ENCODE measurements around the gene RYR2.
"Not testable (repeated sequence)": the region's sequence is repeated elsewhere in the genome, so short reads cannot be mapped to it uniquely, and the experiment has no call there.

The RYR2 gene

GRCh38 chr1:237112663-237113062 lies 70.7 kb downstream of the RYR2 start:
- Histone ChIP-seq H3K27me3 (ENCODE audit: low read depth) (no peaks in the 10 kb centered on the region), H3K4me1 (no peaks in the 10 kb centered on the region), H3K4me3 (no peak overlapping the region), H3K9me3 (no peaks in the 10 kb centered on the region), H3K36me3 (replicated peaks) (no peaks in the 10 kb centered on the region)
- DNase-seq (ENCODE audit: low spot score in 2 of 2): no peak
- in situ Hi-C loops (cut with MboI; ENCODE audit: low sequenced_read_pairs): no loop called here

GRCh38 chr1:237115035-237115434 lies 73.1 kb downstream of the RYR2 start:
- in situ Hi-C loops (cut with MboI; ENCODE audit: low sequenced_read_pairs): no loop called here
- Histone ChIP-seq H3K4me1 (no peaks in the 10 kb centered on the region), H3K27me3 (ENCODE audit: low read depth) (no peaks in the 10 kb centered on the region), H3K9me3 (no peaks in the 10 kb centered on the region), H3K4me3 (no peak overlapping the region), H3K36me3 (replicated peaks) (no peaks in the 10 kb centered on the region)
- DNase-seq (ENCODE audit: low spot score in 2 of 2): no peak

DNA sequence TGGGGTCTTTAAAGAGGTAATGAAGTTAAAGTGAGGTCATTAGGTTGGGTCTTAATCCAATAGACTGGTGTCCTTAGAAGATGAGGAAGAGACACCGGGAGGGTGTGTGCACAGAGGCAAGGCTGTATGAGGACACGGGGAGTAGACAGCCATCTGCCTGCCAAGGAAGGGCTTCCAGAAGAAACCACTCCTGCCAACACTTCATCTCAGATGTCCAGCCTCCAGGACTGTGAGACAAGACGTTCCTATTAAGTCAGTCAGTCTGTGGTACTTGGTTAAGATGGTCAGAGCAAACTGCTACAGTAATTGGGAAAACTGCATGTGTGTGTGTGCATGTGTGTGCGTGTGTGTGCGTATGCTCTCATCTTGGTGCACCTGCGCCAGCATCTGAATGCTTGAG lies 77.1 kb downstream of the RYR2 start:
- in situ Hi-C loops (cut with MboI; ENCODE audit: low sequenced_read_pairs): no loop called here
- no peak for DNase-seq (ENCODE audit: low spot score in 2 of 2)
- Histone ChIP-seq H3K36me3 (replicated peaks) (no peaks in the 10 kb centered on the region), H3K27me3 (ENCODE audit: low read depth) (no peaks in the 10 kb centered on the region), H3K9me3 (no peaks in the 10 kb centered on the region), H3K4me1 (no peaks in the 10 kb centered on the region), H3K4me3 (no peak overlapping the region)

DNA sequence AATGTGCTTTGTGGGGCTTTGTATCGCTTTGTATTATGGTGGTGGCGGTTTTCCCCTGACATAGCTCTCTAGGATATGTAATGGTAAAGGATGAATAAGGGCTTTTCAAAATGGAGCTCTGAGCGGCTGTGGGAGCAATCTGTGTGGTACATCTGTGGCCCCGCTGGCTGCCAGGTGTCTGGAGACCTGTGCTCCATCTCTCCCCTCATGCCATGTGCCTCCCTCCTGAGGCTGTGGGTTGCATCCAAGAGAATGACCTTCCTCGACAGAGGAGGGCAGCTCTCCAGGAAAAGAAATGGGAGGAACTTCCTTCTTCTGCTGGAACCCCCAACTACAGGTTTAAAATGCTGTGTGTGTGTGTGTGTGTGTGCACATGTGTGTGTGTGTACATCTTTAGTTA lies 78.7 kb downstream of the RYR2 start:
- no peaks in the 10 kb centered on the region for H3K4me1 ChIP-seq
- no peak overlapping the region for H3K4me3 ChIP-seq
- no peaks in the 10 kb centered on the region for H3K36me3 ChIP-seq (replicated peaks)
- DNase-seq (ENCODE audit: low spot score in 2 of 2): no peak
- no peaks in the 10 kb centered on the region for H3K9me3 ChIP-seq
- in situ Hi-C loops (cut with MboI; ENCODE audit: low sequenced_read_pairs): no loop called here
- H3K27me3 ChIP-seq (ENCODE audit: low read depth): no peaks in the 10 kb centered on the region

- H3K4me3 ChIP-seq: no peak overlapping the region
- H3K4me1 ChIP-seq: no peaks in the 10 kb centered on the region
- H3K36me3 ChIP-seq (replicated peaks): no peaks in the 10 kb centered on the region
- no peaks in the 10 kb centered on the region for H3K27me3 ChIP-seq (ENCODE audit: low read depth)
- peak; percentile 8 to 16 for DNase-seq (ENCODE audit: low spot score in 2 of 2)
- in situ Hi-C loops (cut with MboI; ENCODE audit: low sequenced_read_pairs): no loop called here
- no peaks in the 10 kb centered on the region for H3K9me3 ChIP-seq
Observed at GRCh38 chr1:237124856-237125462, 83.0 kb downstream of the RYR2 start.

DNA sequence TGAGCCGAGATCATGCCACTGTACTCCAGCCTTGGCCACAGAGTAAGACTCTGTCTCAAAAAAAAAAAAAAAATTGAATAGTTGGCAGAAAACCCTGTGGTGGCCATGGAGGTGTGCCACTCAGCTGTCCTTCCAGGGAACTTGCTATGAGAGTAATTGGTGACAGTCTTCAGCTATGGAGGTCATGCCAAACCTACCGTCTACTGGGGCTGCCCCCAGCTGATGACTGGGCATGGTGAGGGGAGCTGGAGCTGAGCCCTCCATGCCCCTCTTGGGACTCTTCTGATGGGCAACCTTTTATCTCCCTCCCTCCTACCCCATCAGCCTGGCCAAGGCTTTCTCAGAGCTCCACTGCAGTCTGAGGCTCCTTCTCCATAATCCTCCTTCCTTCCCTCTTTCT lies 84.2 kb downstream of the RYR2 start:
- H3K9me3 ChIP-seq: no peaks in the 10 kb centered on the region
- H3K4me1 ChIP-seq: no peaks in the 10 kb centered on the region
- in situ Hi-C loops (cut with MboI; ENCODE audit: low sequenced_read_pairs): no loop called here
- no peaks in the 10 kb centered on the region for H3K36me3 ChIP-seq (replicated peaks)
- H3K4me3 ChIP-seq: no peak overlapping the region
- DNase-seq (ENCODE audit: low spot score in 2 of 2): no peak
- H3K27me3 ChIP-seq (ENCODE audit: low read depth): no peaks in the 10 kb centered on the region

GRCh38 chr1:237127301-237127700 lies 85.3 kb downstream of the RYR2 start:
- H3K36me3 ChIP-seq (replicated peaks); in situ Hi-C loops (cut with MboI; ENCODE audit: low sequenced_read_pairs); H3K9me3 ChIP-seq: not testable (repeated sequence)

GRCh38 chr1:237133921-237134320 lies 91.9 kb downstream of the RYR2 start:
- no peaks in the 10 kb centered on the region for H3K4me1 ChIP-seq
- no peak overlapping the region for H3K4me3 ChIP-seq
- no peaks in the 10 kb centered on the region for H3K9me3 ChIP-seq
- in situ Hi-C loops (cut with MboI; ENCODE audit: low sequenced_read_pairs): no loop called here
- no peaks in the 10 kb centered on the region for H3K36me3 ChIP-seq (replicated peaks)
- H3K27me3 ChIP-seq (ENCODE audit: low read depth): no peaks in the 10 kb centered on the region
- no peak for DNase-seq (ENCODE audit: low spot score in 2 of 2)

More at GRCh38 chr1:237127301-237127700, 85.3 kb downstream of the RYR2 start:
- H3K4me3 ChIP-seq; H3K27me3 ChIP-seq (ENCODE audit: low read depth); H3K4me1 ChIP-seq; DNase-seq (ENCODE audit: low spot score in 2 of 2): not testable (repeated sequence)

DNA sequence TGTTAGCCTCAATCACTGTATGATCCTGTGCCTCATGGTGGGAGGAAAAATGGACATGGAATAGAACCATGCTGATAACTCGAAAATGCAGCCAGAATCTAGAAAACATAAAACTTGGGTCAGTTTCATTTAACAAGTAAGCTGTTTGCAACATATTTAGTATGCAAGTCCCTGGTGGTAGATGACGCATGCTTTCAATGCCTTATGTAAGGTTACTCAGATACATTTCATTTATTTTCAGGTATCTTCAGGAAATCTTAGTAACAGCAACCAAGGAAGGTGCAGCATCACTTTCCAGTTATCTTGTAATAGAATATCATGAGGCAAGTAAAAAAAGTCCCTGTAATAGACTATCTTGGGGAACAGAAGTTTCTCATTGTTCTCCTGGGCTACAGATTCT lies 92.9 kb downstream of the RYR2 start:
- H3K4me1 ChIP-seq: no peaks in the 10 kb centered on the region
- no peak overlapping the region for H3K4me3 ChIP-seq
- H3K27me3 ChIP-seq (ENCODE audit: low read depth): no peaks in the 10 kb centered on the region
- H3K36me3 ChIP-seq (replicated peaks): no peaks in the 10 kb centered on the region
- no peaks in the 10 kb centered on the region for H3K9me3 ChIP-seq
- in situ Hi-C loops (cut with MboI; ENCODE audit: low sequenced_read_pairs): no loop called here
- no peak for DNase-seq (ENCODE audit: low spot score in 2 of 2)

- in situ Hi-C loops (cut with MboI; ENCODE audit: low sequenced_read_pairs): no loop called here
- Histone ChIP-seq H3K9me3 (no peaks in the 10 kb centered on the region), H3K36me3 (replicated peaks) (no peaks in the 10 kb centered on the region), H3K4me1 (no peaks in the 10 kb centered on the region), H3K27me3 (ENCODE audit: low read depth) (no peaks in the 10 kb centered on the region), H3K4me3 (no peak overlapping the region)
- DNase-seq (ENCODE audit: low spot score in 2 of 2): no peak
Observed at GRCh38 chr1:237138551-237138950, 96.6 kb downstream of the RYR2 start.

- Histone ChIP-seq H3K4me3 (no peak overlapping the region), H3K9me3 (no peaks in the 10 kb centered on the region), H3K36me3 (replicated peaks) (no peaks in the 10 kb centered on the region), H3K27me3 (ENCODE audit: low read depth) (no peaks in the 10 kb centered on the region), H3K4me1 (no peaks in the 10 kb centered on the region)
- no peak for DNase-seq (ENCODE audit: low spot score in 2 of 2)
- in situ Hi-C loops (cut with MboI; ENCODE audit: low sequenced_read_pairs): no loop called here
Observed at GRCh38 chr1:237139732-237140131, 97.7 kb downstream of the RYR2 start.

DNA sequence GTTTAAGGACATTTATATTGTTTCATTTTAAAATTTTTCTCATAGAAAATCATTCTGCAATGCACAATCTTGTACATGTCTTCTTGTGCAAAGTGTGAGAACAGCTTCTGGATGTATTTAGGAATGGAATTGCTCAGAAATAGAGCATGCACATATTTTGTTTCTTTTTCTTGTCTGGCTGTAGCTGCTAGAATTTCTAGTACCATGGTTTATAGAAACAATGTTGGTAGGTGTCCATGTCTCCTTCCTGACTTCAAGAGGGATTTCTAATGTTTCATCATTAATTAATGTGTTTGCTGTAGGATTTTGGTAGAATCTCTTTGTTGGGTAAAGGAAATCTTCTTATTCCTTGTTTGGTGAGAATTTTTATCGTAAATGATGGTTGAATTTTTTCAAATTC lies 99.0 kb downstream of the RYR2 start:
- Histone ChIP-seq H3K9me3 (no peaks in the 10 kb centered on the region), H3K36me3 (replicated peaks) (no peaks in the 10 kb centered on the region), H3K4me1 (no peaks in the 10 kb centered on the region), H3K4me3 (no peak overlapping the region), H3K27me3 (ENCODE audit: low read depth) (no peaks in the 10 kb centered on the region)
- DNase-seq (ENCODE audit: low spot score in 2 of 2): no peak
- in situ Hi-C loops (cut with MboI; ENCODE audit: low sequenced_read_pairs): no loop called here

DNA sequence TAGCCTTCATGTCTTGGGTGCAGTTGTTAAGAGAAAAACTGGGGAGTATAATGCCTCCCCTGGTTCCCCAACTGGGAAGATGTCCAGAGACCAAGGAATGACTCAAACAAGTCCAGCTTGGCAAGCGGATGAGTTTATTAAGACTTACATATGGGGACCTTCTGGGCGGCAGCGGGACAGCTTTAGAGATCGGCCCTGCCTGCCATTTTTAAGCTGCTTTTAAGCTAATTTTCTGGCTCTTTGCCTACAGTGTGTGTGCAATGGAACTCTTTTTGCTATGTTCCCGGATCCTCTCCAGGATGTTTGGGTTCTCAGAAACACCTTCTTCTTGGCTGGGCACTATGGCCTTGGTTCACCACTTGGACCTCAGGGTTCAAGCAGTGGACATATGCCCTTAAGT lies 99.5 kb downstream of the RYR2 start:
- Histone ChIP-seq H3K27me3 (ENCODE audit: low read depth) (no peaks in the 10 kb centered on the region), H3K4me3 (no peak overlapping the region), H3K36me3 (replicated peaks) (no peaks in the 10 kb centered on the region), H3K9me3 (no peaks in the 10 kb centered on the region), H3K4me1 (no peaks in the 10 kb centered on the region)
- in situ Hi-C loops (cut with MboI; ENCODE audit: low sequenced_read_pairs): no loop called here
- DNase-seq (ENCODE audit: low spot score in 2 of 2): no peak

DNA sequence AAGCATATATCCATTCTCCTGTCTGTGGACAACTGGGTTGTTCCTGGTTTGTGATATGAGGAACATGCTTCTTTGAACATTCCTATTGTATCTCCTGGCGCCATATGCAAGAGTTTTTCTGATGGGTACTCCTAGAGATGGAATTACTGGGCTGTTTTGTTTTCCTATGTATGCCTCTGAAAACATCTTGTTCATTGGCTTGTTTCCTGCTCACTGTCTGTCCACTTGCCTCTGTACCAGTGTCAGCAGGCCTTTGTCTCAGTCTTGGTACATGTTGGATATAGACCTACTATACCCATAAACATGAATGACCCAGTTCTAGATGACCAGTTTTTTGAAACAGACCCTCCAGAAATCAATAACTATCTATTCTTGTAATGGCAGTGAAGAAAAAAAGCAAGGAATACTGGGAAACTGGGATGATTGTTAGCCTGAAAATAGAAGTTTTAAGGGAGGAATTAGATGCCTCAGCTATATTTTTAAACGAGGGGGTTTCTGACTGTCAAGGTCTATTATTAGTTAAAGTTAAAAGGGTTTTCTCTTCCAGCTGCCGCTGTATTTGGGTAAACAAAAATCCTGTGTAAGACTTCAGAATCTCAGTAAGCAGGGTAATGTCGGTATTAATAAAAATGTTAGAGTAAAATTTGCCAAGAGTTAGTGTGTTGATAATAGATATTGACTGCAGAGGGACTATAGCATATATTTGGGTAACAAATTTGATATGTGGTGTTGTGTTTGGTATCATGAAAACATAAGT lies 103.6 kb downstream of the RYR2 start:
- Histone ChIP-seq H3K9me3 (no peaks in the 10 kb centered on the region), H3K4me3 (no peak overlapping the region), H3K4me1 (no peaks in the 10 kb centered on the region), H3K27me3 (ENCODE audit: low read depth) (no peaks in the 10 kb centered on the region), H3K36me3 (replicated peaks) (no peaks in the 10 kb centered on the region)
- no peak for DNase-seq (ENCODE audit: low spot score in 2 of 2)
- in situ Hi-C loops (cut with MboI; ENCODE audit: low sequenced_read_pairs): no loop called here

- Histone ChIP-seq H3K36me3 (replicated peaks) (no peaks in the 10 kb centered on the region), H3K27me3 (ENCODE audit: low read depth) (no peaks in the 10 kb centered on the region), H3K9me3 (no peaks in the 10 kb centered on the region), H3K4me3 (no peak overlapping the region), H3K4me1 (no peaks in the 10 kb centered on the region)
- no peak for DNase-seq (ENCODE audit: low spot score in 2 of 2)
- in situ Hi-C loops (cut with MboI; ENCODE audit: low sequenced_read_pairs): no loop called here
Observed at GRCh38 chr1:237146241-237146640, 104.3 kb downstream of the RYR2 start.

Measured in HAP-1 (cell line).